AG09309 (cell line): ENCODE results near the gene IFT57.

ENCODE experiments used
- DNase-seq: peaks from one replicate; pipeline ENCODE4 v3.0.0-alpha.2; 2010; ENCODE audit warnings: low read depth
- H3K4me3 ChIP-seq: 2 replicates; pipeline ENCODE4 v1.5.1; 2011; ENCODE audit warnings: mild to moderate bottlenecking, low read depth, low read length, moderate library complexity; ENCODE audit not compliant: control insufficient read depth
- TF ChIP-seq, protein P1 (sequence below): IDR thresholded peaks from 2 replicates; pipeline ENCODE4 v1.5.1; 2011; ENCODE audit warnings: mild to moderate bottlenecking, low read depth, low read length, inconsistent platforms; ENCODE audit not compliant: insufficient read depth, control insufficient read depth; ENCODE audit errors: missing control alignments

Gene IFT57

DNA sequence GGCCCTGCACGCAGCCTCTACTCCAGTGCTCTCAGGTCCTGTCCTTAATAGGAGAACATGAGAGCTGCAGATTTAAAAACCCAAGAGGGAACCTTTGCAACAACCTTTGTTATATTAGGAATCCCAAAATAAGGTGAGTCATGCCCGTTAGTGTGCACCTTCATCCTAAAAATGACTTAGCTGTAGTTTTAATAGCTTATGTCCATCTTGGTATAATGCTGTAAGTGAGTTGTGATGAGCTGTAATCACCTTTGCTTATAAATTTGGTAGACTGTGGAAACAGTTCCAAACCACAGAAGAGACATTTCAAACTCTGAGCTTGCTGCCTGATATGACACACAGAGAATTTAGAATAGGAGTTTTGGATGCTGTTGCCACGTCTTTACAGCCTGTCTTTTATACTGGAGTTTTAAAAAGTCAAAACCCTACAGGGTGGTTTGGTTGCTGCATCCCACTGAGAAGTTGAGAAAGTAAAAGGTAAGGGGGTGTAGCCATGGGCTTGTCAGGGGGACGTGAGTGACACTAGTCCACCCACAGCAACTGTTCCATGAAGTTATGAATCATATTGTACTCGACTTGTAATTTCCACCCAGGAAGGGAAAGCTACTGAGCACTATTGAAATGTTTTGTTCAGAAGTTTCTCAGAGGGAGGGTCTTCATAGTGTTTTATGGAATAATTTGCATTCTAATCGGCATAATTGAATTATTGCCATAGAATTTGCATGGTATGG, 104.0 kb downstream of the IFT57 start:
- TF ChIP-seq, protein P1, sequence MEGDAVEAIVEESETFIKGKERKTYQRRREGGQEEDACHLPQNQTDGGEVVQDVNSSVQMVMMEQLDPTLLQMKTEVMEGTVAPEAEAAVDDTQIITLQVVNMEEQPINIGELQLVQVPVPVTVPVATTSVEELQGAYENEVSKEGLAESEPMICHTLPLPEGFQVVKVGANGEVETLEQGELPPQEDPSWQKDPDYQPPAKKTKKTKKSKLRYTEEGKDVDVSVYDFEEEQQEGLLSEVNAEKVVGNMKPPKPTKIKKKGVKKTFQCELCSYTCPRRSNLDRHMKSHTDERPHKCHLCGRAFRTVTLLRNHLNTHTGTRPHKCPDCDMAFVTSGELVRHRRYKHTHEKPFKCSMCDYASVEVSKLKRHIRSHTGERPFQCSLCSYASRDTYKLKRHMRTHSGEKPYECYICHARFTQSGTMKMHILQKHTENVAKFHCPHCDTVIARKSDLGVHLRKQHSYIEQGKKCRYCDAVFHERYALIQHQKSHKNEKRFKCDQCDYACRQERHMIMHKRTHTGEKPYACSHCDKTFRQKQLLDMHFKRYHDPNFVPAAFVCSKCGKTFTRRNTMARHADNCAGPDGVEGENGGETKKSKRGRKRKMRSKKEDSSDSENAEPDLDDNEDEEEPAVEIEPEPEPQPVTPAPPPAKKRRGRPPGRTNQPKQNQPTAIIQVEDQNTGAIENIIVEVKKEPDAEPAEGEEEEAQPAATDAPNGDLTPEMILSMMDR, result no peak
- DNase-seq, result no peak
- H3K4me3 ChIP-seq, result no peak overlapping the region

DNA sequence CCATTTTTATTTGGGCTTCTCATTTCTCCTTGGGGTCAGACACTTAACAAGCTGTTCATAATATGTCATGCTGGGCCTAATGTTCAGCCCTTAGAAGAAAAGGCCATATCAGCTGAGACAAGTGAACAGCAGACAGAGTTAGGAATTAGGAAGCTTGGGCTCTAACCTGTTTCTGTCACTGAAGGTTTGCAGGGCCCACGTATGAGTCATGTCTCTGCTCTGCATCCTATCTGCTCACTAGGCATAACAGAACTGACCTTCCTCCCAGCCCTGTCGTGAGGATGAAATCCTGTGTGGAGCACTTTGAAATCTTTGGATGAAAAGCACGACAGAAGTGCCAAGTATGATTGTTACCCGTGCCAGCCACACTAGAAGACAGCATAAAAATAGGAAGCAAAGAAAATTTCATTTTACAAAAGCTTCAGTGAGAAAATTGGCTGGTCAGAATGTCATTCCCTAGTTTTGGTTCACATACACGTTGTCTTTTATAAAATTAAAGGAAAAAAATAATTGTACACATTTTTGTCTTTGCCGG, 104.9 kb downstream of the IFT57 start:
- no peak for DNase-seq
- TF ChIP-seq, protein P1, result no peak
- H3K4me3 ChIP-seq, result no peak overlapping the region

DNA sequence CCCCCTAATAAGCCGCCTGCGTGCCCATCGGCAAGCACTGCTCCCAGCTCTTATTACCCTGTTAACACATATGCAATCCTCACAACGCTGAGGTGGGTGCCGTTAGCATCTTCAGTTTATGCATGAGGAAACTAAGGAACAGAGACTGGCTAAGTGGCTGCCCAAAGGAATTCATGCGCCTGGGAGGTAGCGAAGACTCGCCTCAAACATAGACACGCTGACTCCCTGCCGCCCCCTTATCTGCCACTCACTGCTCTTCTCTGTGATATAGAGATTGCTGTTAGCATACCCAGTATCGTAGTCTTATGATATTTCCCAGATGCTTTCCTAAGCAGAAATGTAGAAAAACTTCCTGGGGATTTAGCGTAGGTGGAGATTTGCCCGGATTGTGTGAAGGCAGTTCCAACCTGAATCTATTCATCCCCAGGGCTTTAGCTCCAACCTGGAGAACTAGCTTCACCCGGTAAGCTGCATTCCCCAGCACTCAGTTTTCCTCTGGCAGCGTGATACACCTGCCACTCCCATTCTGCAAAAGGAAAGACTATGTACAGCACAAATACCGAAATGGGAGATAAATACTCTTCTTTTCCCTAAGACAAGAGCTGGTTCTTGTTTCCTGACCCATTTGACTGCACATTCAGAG, 107.7 kb downstream of the IFT57 start:
- no peak overlapping the region for H3K4me3 ChIP-seq
- TF ChIP-seq, protein P1, result no peak
- DNase-seq, result no peak

DNA sequence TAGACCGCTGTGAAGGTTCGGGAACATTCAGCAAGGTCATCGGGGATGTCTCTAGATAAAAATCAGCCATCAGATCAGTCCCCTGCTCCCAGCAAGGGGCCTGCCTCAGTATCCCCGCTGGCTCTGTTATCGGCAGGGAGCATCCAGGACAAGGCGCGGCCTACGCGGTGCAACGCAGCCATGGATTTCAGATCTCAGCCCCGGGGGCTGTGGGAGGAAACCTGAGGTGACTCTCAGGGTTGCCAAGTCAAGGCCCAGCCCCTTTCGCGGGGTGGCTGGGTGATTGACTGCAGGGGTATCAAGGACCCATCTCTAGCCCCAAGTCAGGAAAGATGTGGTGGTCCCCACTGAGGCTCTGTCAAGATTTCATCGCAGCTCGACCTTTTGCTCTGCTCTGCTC, 108.2 kb downstream of the IFT57 start:
- DNase-seq, result no peak
- no peak overlapping the region for H3K4me3 ChIP-seq
- TF ChIP-seq, protein P1, result no peak

DNA sequence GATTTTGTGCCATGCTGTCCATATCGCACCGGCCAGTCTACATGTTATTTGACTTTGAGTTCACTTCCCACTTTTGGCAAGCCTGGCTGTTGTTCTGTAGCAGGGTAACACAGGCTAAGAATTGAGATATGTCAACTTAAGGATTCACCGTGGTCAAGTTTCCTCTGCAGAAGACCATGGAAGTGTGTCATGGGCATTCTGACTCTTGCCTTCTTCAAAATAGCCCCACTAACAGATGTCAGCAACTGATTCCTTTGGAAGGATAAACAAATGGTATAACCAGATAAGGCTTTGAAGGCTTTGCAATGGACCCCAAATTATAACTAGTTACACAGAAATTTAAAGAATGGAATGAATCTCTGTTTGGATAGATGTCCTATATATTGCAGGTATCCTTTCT, 111.3 kb downstream of the IFT57 start:
- no peak overlapping the region for H3K4me3 ChIP-seq
- no peak for DNase-seq
- TF ChIP-seq, protein P1, result no peak
